HFFc6 (cell line): ENCODE measurements around the gene ATP6V0C. TPM values are rescaled to one million over a fixed set of nuclear protein-coding genes. Genes with fewer than 3 reads are reported as not detected.

Source experiments
- DNase-seq: peaks from one replicate; pipeline ENCODE4 v3.0.0-alpha.2; 2018
- H3K27ac Mint-ChIP-seq: 2 replicates; pipeline ENCODE4 v1.8.0; 2020; ENCODE audit warnings: mild to moderate bottlenecking, mixed read lengths
- H3K27me3 Mint-ChIP-seq: 2 replicates; pipeline ENCODE4 v1.8.0; 2021; ENCODE audit warnings: mild to moderate bottlenecking, moderate library complexity, mixed read lengths; ENCODE audit not compliant: insufficient read depth
- H3K36me3 Mint-ChIP-seq: 2 replicates; pipeline ENCODE4 v1.8.0; 2021; ENCODE audit warnings: low read depth, mixed read lengths
- H3K4me1 Mint-ChIP-seq: 2 replicates; pipeline ENCODE4 v1.8.0; 2020; ENCODE audit warnings: low read depth, mixed read lengths
- H3K4me3 Mint-ChIP-seq: 2 replicates; pipeline ENCODE4 v1.8.0; 2020; ENCODE audit warnings: mild to moderate bottlenecking, moderate library complexity, mixed read lengths
- H3K9me3 Mint-ChIP-seq: 2 replicates; pipeline ENCODE4 v1.8.0; 2020; ENCODE audit warnings: mild to moderate bottlenecking, mixed read lengths
- total RNA-seq, 6 experiments: library from RNA; stranded (reverse); fragmentation: NEBNext Ultra II Directional; extraction: Animal tissue kit (Norgen Biotek cat#: 25700); gene quantifications; 2 replicates in 1 of 6; 3 replicates in 5 of 6; pipeline ENCODE4 v1.2.3, GENCODE V29; 2021
- TF ChIP-seq, protein P1 (sequence below): fragments of 200-600 bp; sonication (generic); IDR thresholded peaks from 2 replicates; pipeline ENCODE4 v1.5.0; 2021; ENCODE audit warnings: antibody characterized with exemption, mild to moderate bottlenecking

Gene ATP6V0C
- total RNA-seq, 6 experiments from 2014 or later = 303 to 341 (median 309) TPM

DNA sequence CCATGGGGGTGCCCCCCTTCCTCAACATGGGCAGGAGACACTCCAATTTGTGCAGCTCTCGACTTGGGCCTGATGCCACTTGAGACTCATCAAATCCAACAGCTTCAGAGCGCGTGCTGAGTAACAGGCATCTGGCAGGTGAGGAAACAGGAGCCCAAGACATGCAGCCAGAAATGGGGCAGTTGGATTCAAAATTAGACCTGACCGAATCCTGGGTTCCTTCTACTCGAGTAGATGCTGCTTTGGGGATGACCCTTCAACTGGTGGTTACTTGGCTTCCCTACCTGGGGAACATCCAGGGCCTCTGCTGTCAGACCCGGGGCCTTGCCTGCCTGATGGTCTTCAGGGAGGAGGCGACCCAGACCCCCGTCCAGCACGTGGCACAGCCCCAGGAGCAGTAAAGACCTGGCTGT, 43.1 kb upstream of the ATP6V0C start:
- no peak overlapping the region for H3K27ac Mint-ChIP-seq
- no peaks in the 10 kb centered on the region; the same call in 1 of the 2 replicates for H3K27me3 Mint-ChIP-seq
- H3K36me3 Mint-ChIP-seq = no peaks in the 10 kb centered on the region
- H3K4me1 Mint-ChIP-seq = no peaks in the 10 kb centered on the region
- TF ChIP-seq, protein P1, sequence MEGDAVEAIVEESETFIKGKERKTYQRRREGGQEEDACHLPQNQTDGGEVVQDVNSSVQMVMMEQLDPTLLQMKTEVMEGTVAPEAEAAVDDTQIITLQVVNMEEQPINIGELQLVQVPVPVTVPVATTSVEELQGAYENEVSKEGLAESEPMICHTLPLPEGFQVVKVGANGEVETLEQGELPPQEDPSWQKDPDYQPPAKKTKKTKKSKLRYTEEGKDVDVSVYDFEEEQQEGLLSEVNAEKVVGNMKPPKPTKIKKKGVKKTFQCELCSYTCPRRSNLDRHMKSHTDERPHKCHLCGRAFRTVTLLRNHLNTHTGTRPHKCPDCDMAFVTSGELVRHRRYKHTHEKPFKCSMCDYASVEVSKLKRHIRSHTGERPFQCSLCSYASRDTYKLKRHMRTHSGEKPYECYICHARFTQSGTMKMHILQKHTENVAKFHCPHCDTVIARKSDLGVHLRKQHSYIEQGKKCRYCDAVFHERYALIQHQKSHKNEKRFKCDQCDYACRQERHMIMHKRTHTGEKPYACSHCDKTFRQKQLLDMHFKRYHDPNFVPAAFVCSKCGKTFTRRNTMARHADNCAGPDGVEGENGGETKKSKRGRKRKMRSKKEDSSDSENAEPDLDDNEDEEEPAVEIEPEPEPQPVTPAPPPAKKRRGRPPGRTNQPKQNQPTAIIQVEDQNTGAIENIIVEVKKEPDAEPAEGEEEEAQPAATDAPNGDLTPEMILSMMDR = no peak
- no peak overlapping the region; the same call in 1 of the 2 replicates for H3K4me3 Mint-ChIP-seq
- no peaks in the 10 kb centered on the region for H3K9me3 Mint-ChIP-seq
- no peak for DNase-seq

DNA sequence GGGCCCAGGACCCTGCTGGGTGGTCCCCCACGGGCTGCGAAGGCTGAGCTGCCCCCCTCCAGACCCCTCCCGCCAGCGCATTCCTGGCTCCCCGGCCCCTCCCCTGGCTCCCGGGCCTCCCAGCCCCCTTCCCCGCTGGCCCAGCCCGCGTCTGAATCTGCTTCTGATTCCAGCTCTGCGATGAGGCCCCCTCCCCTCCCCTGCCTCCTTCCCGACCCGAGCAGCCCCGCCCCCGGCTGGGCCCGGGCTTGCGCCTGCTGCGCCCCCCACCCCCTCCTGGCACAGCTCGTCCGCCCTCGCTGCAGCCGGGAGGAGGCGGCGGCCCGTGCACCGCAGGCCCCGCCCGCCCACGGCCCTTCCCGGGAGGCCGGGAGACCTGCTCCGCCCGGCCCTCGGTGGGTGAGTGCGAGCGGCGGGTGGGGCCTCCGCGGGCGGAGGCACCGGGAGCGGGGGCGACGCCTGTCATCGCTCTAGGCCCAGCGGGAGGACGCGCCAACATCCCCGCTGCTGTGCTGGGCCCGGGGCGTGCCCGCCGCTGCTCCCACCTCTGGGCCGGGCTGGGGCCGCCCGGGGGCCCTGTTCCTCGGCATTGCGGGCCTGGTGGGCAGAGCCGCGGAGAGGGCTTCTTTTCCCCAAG, 42.6 kb upstream of the ATP6V0C start, which contains the start of gene NTN3:
TSS of gene NTN3 (plus strand) at position 282 of the 637 bp plus-strand sequence. CDS start 405 bp downstream, outside the sequence.
- H3K36me3 Mint-ChIP-seq = no peaks in the 10 kb centered on the region
- H3K4me3 Mint-ChIP-seq = no peak within 1 kb of the TSS; the same call in 1 of the 2 replicates
- H3K27me3 Mint-ChIP-seq = no peaks in the 10 kb centered on the region; the same call in 1 of the 2 replicates
- TF ChIP-seq, protein P1 = no peak
- no peaks in the 10 kb centered on the region for H3K4me1 Mint-ChIP-seq
- no peak for DNase-seq
- no peak within 1 kb of the TSS for H3K27ac Mint-ChIP-seq
- H3K9me3 Mint-ChIP-seq = no peaks in the 10 kb centered on the region

DNA sequence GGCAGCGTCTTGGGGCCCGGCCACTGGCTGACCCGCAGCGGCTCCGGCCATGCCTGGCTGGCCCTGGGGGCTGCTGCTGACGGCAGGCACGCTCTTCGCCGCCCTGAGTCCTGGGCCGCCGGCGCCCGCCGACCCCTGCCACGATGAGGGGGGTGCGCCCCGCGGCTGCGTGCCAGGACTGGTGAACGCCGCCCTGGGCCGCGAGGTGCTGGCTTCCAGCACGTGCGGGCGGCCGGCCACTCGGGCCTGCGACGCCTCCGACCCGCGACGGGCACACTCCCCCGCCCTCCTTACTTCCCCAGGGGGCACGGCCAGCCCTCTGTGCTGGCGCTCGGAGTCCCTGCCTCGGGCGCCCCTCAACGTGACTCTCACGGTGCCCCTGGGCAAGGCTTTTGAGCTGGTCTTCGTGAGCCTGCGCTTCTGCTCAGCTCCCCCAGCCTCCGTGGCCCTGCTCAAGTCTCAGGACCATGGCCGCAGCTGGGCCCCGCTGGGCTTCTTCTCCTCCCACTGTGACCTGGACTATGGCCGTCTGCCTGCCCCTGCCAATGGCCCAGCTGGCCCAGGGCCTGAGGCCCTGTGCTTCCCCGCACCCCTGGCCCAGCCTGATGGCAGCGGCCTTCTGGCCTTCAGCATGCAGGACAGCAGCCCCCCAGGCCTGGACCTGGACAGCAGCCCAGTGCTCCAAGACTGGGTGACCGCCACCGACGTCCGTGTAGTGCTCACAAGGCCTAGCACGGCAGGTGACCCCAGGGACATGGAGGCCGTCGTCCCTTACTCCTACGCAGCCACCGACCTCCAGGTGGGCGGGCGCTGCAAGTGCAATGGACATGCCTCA, 41.9 kb upstream of the ATP6V0C start:
- Mint-ChIP-seq H3K9me3 (no peaks in the 10 kb centered on the region), H3K27me3 (no peaks in the 10 kb centered on the region; the same call in 1 of the 2 replicates), H3K4me1 (no peaks in the 10 kb centered on the region), H3K27ac (no peak overlapping the region), H3K4me3 (no peak overlapping the region), H3K36me3 (no peaks in the 10 kb centered on the region)
- TF ChIP-seq, protein P1 = no peak
- no peak for DNase-seq

DNA sequence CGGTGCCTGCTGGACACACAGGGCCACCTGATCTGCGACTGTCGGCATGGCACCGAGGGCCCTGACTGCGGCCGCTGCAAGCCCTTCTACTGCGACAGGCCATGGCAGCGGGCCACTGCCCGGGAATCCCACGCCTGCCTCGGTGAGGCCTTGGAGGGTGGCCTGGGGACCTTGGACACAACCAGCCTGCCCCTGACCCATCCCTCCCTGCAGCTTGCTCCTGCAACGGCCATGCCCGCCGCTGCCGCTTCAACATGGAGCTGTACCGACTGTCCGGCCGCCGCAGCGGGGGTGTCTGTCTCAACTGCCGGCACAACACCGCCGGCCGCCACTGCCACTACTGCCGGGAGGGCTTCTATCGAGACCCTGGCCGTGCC, 41.3 kb upstream of the ATP6V0C start:
- H3K4me1 Mint-ChIP-seq = peaks cover 1% of the 10 kb centered on the region; the same call in 1 of the 2 replicates
- no peak overlapping the region for H3K27ac Mint-ChIP-seq
- no peak overlapping the region for H3K4me3 Mint-ChIP-seq
- no peaks in the 10 kb centered on the region for H3K9me3 Mint-ChIP-seq
- DNase-seq = no peak
- TF ChIP-seq, protein P1 = no peak
- H3K27me3 Mint-ChIP-seq = no peaks in the 10 kb centered on the region; the same call in 1 of the 2 replicates
- H3K36me3 Mint-ChIP-seq = no peaks in the 10 kb centered on the region

DNA sequence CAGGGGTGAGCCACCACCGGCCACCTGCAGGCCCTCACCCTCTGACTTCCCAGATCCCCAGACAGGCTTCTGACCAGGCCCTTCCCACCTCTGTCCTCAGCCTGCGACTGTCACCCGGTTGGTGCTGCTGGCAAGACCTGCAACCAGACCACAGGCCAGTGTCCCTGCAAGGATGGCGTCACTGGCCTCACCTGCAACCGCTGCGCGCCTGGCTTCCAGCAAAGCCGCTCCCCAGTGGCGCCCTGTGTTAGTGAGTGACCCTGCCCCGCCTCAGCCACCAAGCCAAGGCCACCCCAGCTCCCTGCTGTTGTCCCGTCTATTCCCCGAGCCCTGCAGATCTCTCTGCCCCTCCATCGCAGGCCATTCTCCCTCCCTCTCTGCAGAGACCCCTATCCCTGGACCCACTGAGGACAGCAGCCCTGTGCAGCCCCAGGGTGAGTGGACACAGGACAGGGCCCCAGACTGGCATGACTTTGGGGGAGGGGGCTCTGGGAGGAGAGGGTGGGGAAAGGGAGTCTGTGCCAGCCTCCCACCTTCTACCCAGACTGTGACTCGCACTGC, 40.8 kb upstream of the ATP6V0C start:
- Mint-ChIP-seq H3K9me3 (no peaks in the 10 kb centered on the region), H3K27me3 (no peaks in the 10 kb centered on the region; the same call in 1 of the 2 replicates), H3K4me3 (peak overlapping the region; percentile 47), H3K36me3 (no peaks in the 10 kb centered on the region), H3K27ac (no peak overlapping the region), H3K4me1 (peaks cover 6% of the 10 kb centered on the region; the same call in 1 of the 2 replicates)
- no peak for DNase-seq
- TF ChIP-seq, protein P1 = no peak
